MM.1S (cell line): ENCODE results near the gene ATP2B1.

Experiments used
- CTCF ChIP-seq: fragments of 300-600 bp; sonication (generic); IDR thresholded peaks from 2 replicates; pipeline ENCODE4 v1.5.1; 2016; ENCODE audit warnings: antibody characterized with exemption, low read length, mixed read lengths
- EZH2 ChIP-seq: fragments of 300-600 bp; sonication (generic); optimal IDR thresholded peaks from 2 replicates; pipeline ENCODE3; 2017; ENCODE audit warnings: low read depth, mild to moderate bottlenecking, antibody characterized with exemption, low read length, mixed read lengths

GRCh38 chr12:89752341-89752740, 43.7 kb upstream of the ATP2B1 start:
- TF ChIP-seq CTCF (no peak), EZH2 (no peak)
